Neural progenitor cell (in vitro differentiated cells): ENCODE measurements around the gene CFL2.

Source experiments
- EZH2 ChIP-seq: fragments of 200-600 bp; sonication (generic); IDR thresholded peaks from 2 replicates; pipeline ENCODE4 v1.6.1; 2017; ENCODE audit warnings: antibody characterized with exemption, mild to moderate bottlenecking, moderate library complexity
- EZH2phosphoT487 ChIP-seq: fragments of 200-600 bp; sonication (generic); IDR thresholded peaks from 2 replicates; pipeline ENCODE4 v1.6.1; 2017; ENCODE audit warnings: antibody characterized with exemption
- TF ChIP-seq, protein P1 (sequence below): fragments of 200-600 bp; sonication (generic); IDR thresholded peaks from 2 replicates; pipeline ENCODE4 v1.5.1; 2017; ENCODE audit warnings: antibody characterized with exemption, mild to moderate bottlenecking

DNA sequence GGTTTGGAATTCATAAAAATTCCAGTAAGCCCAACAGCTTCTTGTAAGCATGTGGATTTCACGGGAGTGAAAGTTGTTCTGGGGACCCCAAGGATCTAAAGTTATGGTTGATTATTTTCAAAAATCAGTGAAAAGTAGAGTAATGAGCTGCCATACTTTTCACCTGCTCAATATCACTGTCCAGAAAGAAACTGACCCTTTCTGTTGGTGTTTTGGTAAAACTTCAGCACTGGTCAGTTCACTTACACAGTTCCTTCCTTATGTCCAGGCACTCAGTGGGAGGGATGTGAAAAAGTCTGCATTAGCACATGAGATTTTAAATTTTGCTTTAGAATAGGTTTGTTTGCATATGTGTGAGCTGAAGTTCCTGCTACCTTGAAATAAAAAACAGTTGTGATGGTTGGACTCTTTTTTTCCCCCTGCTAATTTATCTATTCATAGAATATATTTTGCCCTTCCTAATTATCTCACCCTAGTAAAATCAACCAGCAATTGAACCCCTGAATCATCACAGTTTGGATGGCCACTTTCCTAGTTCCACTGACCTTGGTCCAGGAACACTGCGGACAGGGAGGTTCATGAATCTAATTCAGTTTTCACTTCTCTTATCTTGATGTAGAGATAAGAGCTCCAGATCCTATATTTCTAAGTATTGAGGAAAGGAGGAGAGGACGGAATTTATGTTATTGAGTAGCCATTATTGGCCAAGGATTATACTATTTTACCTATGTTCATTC, 25.8 kb downstream of the CFL2 start:
- TF ChIP-seq, protein P1, sequence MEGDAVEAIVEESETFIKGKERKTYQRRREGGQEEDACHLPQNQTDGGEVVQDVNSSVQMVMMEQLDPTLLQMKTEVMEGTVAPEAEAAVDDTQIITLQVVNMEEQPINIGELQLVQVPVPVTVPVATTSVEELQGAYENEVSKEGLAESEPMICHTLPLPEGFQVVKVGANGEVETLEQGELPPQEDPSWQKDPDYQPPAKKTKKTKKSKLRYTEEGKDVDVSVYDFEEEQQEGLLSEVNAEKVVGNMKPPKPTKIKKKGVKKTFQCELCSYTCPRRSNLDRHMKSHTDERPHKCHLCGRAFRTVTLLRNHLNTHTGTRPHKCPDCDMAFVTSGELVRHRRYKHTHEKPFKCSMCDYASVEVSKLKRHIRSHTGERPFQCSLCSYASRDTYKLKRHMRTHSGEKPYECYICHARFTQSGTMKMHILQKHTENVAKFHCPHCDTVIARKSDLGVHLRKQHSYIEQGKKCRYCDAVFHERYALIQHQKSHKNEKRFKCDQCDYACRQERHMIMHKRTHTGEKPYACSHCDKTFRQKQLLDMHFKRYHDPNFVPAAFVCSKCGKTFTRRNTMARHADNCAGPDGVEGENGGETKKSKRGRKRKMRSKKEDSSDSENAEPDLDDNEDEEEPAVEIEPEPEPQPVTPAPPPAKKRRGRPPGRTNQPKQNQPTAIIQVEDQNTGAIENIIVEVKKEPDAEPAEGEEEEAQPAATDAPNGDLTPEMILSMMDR, result no peak
- TF ChIP-seq EZH2phosphoT487 (no peak), EZH2 (no peak)
